Panc1 (cell line): ENCODE results near the gene CCDC89. TPM values are rescaled to one million over a fixed set of nuclear protein-coding genes. Genes with fewer than 3 reads are reported as not detected.

Experiments used
- ATAC-seq: fragments of 200-7000 bp; cut with Tn5 transposase; 2 replicates; pipeline ENCODE4 v1.9.1; 2020; ENCODE audit warnings: mild to moderate bottlenecking, moderate library complexity
- BruUV-seq: library from RNA; stranded (reverse); fragments of 400-500 nt; replicated peaks from 2 replicates; lab custom pipeline; 2021; lab: Mats Ljungman, UMichigan
- CTCF ChIA-PET: fragments of 300-600 bp; sonication (Branson Sonifier 250); formaldehyde crosslinking; loops from one replicate; lab custom pipeline; 2022; ENCODE audit warnings: antibody characterized with exemption; lab: Charles Lee
- POLR2A ChIA-PET: fragments of 300-600 bp; sonication (Branson Sonifier 250); formaldehyde crosslinking; loops from one replicate; lab custom pipeline; 2022; ENCODE audit warnings: antibody characterized with exemption; lab: Charles Lee
- DNase-seq: peaks from one replicate; pipeline ENCODE4 v3.0.0-alpha.2; 2010; ENCODE audit warnings: low read depth, low spot score
- H3K27ac ChIP-seq: 2 replicates; pipeline ENCODE4 v1.5.1; 2011; ENCODE audit warnings: mild to moderate bottlenecking, low read length, inconsistent platforms
- H3K27me3 ChIP-seq: fragments of 200-500 bp; sonication (Bioruptor generic); 2 replicates; pipeline ENCODE4 v1.6.0; 2014; ENCODE audit warnings: low read length, inconsistent platforms; ENCODE audit not compliant: control insufficient read depth, insufficient read depth
- H3K36me3 ChIP-seq: fragments of 200-500 bp; sonication (Bioruptor generic); 2 replicates; pipeline ENCODE4 v1.5.1; 2014; ENCODE audit warnings: inconsistent platforms, mild to moderate bottlenecking, low read length, moderate library complexity; ENCODE audit not compliant: control insufficient read depth, insufficient read depth
- H3K4me1 ChIP-seq: 2 replicates; pipeline ENCODE4 v1.5.1; 2011; ENCODE audit warnings: inconsistent platforms, mild to moderate bottlenecking, low read length, moderate library complexity; ENCODE audit not compliant: control insufficient read depth, insufficient read depth
- H3K4me3 ChIP-seq, 2 experiments: 2 replicates each; pipeline ENCODE4 v1.5.1; 2011 to 2012; ENCODE audit warnings: low read depth in 2 of 2, low read length in 2 of 2, mild to moderate bottlenecking in 2 of 2, inconsistent platforms in 1 of 2, moderate library complexity in 1 of 2
- H3K9me3 ChIP-seq: fragments of 200-500 bp; sonication (Bioruptor generic); 2 replicates; pipeline ENCODE4 v1.5.1; 2014; ENCODE audit warnings: low read depth, mild to moderate bottlenecking, inconsistent platforms, low read length, moderate library complexity; ENCODE audit not compliant: control insufficient read depth, insufficient read depth
- POLR2AphosphoS5 ChIP-seq: IDR thresholded peaks from 2 replicates; pipeline ENCODE4 v1.6.1; 2012; ENCODE audit warnings: mild to moderate bottlenecking, low read depth, low read length, moderate library complexity
- SIN3A ChIP-seq: IDR thresholded peaks from 2 replicates; pipeline ENCODE4 v1.6.1; 2012; ENCODE audit warnings: low read depth, mild to moderate bottlenecking, low read length, moderate library complexity, borderline replicate concordance; ENCODE audit not compliant: insufficient read depth
- TCF7L2 ChIP-seq: IDR thresholded peaks from 2 replicates; pipeline ENCODE4 v1.6.1; 2011; ENCODE audit warnings: mild to moderate bottlenecking, low read depth, low read length, inconsistent platforms
- in situ Hi-C: cut with HindIII; loops from 2 replicates; pipeline ENCODE4 v1.10.0; 2016; ENCODE audit warnings: low sequenced_read_pairs, low pct_unique_long_range_greater_than_20kb
- intact Hi-C: fragments of 100-400 bp; cut with micrococcal nuclease; formaldehyde crosslinking; loops from one replicate; pipeline ENCODE4 v1.10.0; 2022; ENCODE audit not compliant: unreplicated experiment
- total RNA-seq: library from RNA; stranded (reverse); gene quantifications from one replicate; pipeline ENCODE4 v1.2.1, GENCODE V29; 2021; ENCODE audit not compliant: unreplicated experiment
- TF ChIP-seq, protein P1 (sequence below), 2 experiments: IDR thresholded peaks; 2 replicates each; pipeline ENCODE4 v1.6.1; 2011 to 2012; ENCODE audit warnings: low read depth in 2 of 2, control low read depth in 1 of 2, low read length in 1 of 2, mild to moderate bottlenecking in 1 of 2, moderate library complexity in 1 of 2; ENCODE audit not compliant: insufficient read depth in 1 of 2
- TF ChIP-seq, protein P2 (sequence below): fragments of 450-650 bp; IDR thresholded peaks from 2 replicates; pipeline ENCODE4 v1.5.1; 2017; ENCODE audit warnings: mild to moderate bottlenecking

The CCDC89 gene
- total RNA-seq, 1 experiment from 2014 or later, result 1.7 TPM

- Histone ChIP-seq H3K9me3 (no peaks in the 10 kb centered on the region), H3K4me1 (peaks cover 12% of the 10 kb centered on the region), H3K36me3 (peaks cover 36% of the 10 kb centered on the region), H3K27ac (0 out of 2 replicates have a peak overlapping the region, but pooled peaks have one; percentile 17), H3K4me3 (no peak overlapping the region), H3K27me3 (no peaks in the 10 kb centered on the region)
- in situ Hi-C loops (no loop called here), intact Hi-C loops (no loop called here)
- no peak for ATAC-seq
- ChIA-PET POLR2A (no interaction called here), CTCF (no interaction called here)
- no peak for TF ChIP-seq SIN3A
- TF ChIP-seq, protein P1, sequence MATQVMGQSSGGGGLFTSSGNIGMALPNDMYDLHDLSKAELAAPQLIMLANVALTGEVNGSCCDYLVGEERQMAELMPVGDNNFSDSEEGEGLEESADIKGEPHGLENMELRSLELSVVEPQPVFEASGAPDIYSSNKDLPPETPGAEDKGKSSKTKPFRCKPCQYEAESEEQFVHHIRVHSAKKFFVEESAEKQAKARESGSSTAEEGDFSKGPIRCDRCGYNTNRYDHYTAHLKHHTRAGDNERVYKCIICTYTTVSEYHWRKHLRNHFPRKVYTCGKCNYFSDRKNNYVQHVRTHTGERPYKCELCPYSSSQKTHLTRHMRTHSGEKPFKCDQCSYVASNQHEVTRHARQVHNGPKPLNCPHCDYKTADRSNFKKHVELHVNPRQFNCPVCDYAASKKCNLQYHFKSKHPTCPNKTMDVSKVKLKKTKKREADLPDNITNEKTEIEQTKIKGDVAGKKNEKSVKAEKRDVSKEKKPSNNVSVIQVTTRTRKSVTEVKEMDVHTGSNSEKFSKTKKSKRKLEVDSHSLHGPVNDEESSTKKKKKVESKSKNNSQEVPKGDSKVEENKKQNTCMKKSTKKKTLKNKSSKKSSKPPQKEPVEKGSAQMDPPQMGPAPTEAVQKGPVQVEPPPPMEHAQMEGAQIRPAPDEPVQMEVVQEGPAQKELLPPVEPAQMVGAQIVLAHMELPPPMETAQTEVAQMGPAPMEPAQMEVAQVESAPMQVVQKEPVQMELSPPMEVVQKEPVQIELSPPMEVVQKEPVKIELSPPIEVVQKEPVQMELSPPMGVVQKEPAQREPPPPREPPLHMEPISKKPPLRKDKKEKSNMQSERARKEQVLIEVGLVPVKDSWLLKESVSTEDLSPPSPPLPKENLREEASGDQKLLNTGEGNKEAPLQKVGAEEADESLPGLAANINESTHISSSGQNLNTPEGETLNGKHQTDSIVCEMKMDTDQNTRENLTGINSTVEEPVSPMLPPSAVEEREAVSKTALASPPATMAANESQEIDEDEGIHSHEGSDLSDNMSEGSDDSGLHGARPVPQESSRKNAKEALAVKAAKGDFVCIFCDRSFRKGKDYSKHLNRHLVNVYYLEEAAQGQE (IDR thresholded peaks at IDR 0.05; ENCODE audit: insufficient read depth in 1 of 2, low read depth in 2 of 2, low read length in 1 of 2), result no peak
- TF ChIP-seq, protein P2, sequence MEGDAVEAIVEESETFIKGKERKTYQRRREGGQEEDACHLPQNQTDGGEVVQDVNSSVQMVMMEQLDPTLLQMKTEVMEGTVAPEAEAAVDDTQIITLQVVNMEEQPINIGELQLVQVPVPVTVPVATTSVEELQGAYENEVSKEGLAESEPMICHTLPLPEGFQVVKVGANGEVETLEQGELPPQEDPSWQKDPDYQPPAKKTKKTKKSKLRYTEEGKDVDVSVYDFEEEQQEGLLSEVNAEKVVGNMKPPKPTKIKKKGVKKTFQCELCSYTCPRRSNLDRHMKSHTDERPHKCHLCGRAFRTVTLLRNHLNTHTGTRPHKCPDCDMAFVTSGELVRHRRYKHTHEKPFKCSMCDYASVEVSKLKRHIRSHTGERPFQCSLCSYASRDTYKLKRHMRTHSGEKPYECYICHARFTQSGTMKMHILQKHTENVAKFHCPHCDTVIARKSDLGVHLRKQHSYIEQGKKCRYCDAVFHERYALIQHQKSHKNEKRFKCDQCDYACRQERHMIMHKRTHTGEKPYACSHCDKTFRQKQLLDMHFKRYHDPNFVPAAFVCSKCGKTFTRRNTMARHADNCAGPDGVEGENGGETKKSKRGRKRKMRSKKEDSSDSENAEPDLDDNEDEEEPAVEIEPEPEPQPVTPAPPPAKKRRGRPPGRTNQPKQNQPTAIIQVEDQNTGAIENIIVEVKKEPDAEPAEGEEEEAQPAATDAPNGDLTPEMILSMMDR, result no peak
- no peak for TF ChIP-seq TCF7L2
- TF ChIP-seq POLR2AphosphoS5, result no peak
- DNase-seq, result no peak
- BruUV-seq, result no TSS peak
These were observed 33.1 kb downstream of the CCDC89 start for GRCh38 chr11:85652786-85653447.

- Histone ChIP-seq H3K27me3 (no peaks in the 10 kb centered on the region), H3K36me3 (peaks cover 18% of the 10 kb centered on the region), H3K4me1 (peaks cover 20% of the 10 kb centered on the region), H3K4me3 (no peak overlapping the region), H3K27ac (no peak overlapping the region), H3K9me3 (no peaks in the 10 kb centered on the region)
- in situ Hi-C loops, result no loop called here
- ChIA-PET CTCF (no interaction called here), POLR2A (no interaction called here)
- no TSS peak for BruUV-seq
- DNase-seq (no peak), ATAC-seq (no peak)
- TF ChIP-seq TCF7L2, result no peak
- no peak for TF ChIP-seq SIN3A
- TF ChIP-seq, protein P1 (IDR thresholded peaks at IDR 0.05; ENCODE audit: insufficient read depth in 1 of 2, low read depth in 2 of 2, low read length in 1 of 2), result no peak
- no peak for TF ChIP-seq POLR2AphosphoS5
- TF ChIP-seq, protein P2, result no peak
- intact Hi-C loops, result no loop called here
These were observed 34.9 kb downstream of the CCDC89 start for GRCh38 chr11:85651118-85651517.
